Measurements from ENCODE around the gene MEX3D.
"Not testable (repeated sequence)": the region's sequence is repeated elsewhere in the genome, so short reads cannot be mapped to it uniquely, and the experiment has no call there.

Gene MEX3D

DNA sequence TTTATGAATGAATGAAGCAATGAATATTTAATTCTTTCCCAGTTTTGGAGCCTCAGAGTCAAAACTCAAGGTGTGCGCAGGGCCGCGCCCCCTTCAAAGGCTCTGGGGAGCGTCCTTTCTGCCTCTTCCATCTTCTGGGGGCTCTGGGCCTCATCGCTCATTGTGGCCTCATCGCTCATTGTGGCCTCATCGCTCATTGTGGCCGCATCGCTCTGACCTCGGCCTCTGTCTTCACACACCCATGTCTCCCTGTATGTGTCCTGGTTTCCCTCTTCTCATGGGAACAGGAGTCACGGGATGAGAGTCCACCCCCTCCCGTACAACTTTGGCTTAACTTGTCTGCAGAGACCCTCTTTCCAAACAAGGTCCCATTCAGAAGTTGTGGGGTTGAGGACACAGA is 3.2 kb upstream of the MEX3D start:
- DNase-seq (ENCODE audit: low read depth), result no peak

DNA sequence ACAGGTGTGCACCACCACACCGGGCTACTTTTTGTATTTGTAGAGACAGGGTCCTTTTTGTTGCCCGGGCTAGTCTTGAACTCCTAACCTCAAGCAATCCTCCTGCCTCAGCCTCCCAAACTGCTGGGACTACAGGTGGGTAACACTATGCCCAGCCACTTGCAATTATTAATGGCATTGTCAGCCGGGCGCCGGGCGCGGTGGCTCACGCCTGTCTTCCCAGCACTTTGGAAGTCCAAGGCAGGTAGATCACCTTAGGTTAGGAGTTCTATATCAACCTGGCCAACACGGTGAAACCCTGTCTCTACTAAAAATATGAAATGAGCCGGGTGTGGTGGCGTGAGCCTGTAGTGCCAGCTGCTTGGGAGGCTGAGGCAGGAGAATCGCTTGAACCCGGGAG is 2.7 kb upstream of the MEX3D start:
- DNase-seq (ENCODE audit: low read depth), result no peak

DNA sequence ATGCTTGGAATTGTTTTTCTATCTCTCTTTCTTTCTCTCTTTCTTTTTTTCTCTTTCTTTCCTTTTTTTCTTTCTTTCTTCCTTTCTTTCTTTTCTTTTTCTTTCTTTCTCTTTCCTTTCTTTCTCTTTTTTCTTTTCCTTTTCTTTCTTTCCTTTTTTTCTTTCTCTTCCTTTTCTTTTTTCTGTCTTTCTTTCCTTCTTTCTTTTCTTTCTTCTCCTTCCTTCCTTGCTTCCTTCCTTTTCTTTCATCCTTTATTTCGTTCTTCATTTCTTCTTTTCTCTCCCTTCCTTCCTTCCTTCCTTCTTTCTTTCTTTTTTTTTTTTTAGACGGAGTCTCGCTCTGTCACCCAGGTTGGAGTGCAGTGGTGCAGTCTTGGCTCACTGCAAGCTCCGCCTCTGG is 1.9 kb upstream of the MEX3D start:
- DNase-seq (ENCODE audit: low read depth), result no peak

DNA sequence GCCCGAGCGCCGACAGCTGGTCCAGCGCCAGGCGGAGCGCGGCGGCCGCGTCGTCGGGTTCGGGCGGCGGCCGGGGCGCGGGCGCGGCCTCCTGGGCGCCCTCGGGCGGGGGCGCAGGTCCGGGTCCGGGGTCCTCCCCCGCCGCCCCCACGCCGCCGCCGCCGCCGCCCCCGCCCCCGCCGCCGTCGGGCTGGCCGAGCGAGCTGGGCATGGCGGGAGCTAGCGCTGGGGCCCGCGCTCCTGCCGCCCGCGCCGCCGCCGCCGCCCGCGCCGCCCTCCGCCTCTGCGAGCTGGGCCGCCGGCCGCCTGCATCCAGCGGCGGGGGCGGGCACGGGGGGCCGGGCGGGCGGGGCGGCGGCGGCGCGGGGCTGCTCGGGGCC is 287 bp downstream of the MEX3D start:
- DNase-seq (ENCODE audit: low read depth), result no peak

DNA sequence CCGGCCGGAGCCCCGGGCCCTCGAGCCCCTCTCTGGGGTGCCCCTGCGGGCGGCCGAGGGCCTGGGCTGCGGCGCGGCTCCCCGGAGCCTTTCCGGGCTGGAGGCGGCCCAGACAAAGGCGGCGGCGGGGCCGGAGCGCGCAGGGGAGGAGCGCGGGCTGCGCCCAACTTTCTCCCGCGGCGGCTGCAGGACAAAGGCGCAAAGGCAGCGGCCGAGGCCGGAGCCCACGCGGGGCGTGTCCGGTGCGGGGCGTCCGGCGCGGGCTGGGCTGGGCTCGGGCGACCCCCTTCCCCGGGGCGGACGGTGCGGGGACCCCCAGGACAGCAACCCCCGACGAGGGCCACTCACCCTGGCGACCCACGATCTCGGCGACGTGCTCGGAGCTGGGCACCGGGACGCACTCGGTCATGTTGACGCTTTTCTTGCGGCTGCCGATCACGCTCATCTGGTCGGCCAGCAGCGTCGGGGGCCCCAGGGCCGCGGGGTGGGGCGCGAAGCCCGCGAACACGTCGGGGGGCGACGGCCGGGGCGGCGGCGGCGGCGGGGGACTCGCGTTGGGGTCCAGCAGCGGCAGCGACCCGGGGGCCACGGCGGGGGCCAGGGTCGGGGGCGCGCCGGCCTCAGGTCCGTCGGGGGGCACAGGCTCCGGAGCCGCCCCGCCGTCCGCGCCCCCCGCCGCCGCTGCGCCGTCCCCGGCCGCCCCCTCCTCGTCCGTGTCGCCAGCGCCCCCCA is 843 bp downstream of the MEX3D start:
- DNase-seq (ENCODE audit: low read depth), result no peak

DNA sequence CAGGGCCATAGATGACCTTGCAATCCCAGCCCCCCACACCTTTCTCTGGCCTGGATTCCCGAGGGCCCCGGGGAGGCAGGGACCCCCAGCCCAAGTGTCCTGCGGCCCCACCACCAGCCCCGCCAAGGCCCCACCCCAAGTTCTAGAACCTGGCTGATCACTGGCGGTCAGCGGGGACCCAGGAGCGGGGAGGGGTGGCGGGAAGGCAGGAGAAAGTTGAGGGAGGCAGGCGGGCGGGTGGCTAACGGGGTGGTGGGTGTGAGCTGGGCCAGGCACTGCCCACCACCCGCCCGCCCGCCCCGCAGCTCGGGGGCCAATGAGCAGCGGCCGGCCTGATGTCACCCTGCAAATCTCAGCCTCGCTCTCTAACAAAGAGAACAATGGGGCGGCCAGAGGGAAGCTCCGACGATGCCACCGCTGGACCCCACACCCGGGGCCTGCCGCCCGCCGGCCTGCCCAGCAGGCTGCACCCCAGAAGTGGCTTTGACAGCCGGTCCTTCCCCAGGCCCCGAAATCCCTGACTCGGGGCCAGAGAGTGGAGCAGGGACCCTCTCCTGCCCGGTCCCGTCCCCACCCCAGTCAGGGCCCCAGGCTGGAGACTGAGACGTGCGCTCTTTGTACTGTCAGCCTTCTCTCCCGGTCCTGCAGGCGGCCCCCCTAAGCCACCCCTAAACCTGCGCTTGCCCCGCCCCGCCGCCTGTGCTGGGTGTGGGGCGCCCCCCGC is 1.6 kb downstream of the MEX3D start:
- DNase-seq (ENCODE audit: low read depth), result no peak

DNA sequence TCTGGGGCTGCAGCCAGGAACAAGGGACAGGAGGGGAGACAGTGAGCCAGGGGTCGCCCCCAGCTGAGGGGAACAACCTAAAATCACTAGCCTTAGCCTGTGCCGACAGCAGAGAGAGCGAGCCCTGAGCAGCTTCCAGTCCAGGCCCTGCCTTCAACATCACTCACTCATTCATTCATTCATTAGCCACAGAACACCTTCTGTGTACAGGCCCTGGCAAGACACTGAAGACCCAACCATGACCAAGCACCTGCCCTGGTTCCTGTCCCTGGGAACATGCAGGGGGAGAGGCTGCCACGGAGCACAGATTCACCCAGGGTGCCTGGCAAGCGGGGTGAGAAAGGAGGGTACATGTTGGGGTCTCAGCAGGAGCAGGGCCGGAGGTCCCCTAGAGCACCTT is 4.9 kb downstream of the MEX3D start:
- no peak for DNase-seq (ENCODE audit: low read depth)

DNA sequence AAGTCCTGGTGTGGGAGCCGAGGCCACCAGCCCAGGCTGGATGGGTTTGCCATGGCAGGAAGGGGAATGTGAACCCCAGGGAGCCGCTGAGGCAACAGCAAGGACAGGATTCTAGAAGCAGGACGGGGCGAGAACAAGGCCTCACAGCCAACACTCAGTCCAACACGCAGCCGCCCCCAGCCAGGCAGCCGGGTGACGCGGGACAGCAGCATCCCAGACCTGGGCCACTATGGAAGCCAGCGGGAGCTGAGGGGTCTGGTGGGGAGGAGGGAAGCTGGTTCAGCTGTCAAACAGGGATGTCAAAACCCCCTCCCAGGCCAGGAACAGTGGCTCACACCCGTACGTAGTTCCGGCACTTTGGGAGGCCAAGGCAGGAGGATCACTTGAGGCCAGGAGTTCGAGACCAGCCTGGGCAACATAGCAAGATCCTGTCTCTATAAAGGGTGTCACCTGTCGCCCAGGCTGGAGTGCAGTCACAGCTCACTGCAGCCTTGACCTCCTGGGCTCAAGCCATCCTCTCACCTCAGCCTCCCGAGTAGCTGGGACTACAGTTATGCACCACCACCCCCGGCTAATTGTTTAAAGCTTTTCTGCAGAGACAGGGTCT is 6.8 kb downstream of the MEX3D start:
- DNase-seq (ENCODE audit: low read depth), result no peak

DNA sequence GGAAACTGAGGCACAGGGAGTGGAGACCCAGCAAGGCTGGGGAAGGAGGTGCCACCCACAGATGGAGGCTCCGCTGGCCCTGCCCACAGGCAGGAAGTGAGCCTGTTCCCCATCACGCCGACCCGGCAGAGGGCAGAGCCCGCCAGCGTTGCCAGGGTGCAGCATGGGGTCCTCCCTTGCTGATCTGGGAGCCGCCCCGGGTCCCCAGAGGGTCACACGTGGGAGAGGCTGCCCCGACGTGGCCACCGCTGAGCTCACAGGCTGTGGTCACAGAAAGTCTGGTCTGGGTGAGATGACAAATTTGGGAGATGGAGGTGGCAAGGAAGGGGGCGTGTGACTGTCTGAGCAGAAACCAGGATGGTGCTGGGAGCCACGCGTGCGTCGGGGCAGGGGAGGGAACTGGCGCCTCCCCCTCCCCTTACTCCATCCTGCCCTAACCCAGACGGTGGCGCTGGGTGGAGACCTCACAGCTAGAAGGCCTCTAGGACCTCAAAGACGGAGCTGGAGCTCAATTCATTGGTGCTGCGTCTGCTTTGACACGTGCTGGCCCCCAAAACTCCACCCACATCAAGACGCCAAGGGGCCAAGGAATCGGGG is 7.7 kb downstream of the MEX3D start:
- DNase-seq (ENCODE audit: low read depth), result no peak

DNA sequence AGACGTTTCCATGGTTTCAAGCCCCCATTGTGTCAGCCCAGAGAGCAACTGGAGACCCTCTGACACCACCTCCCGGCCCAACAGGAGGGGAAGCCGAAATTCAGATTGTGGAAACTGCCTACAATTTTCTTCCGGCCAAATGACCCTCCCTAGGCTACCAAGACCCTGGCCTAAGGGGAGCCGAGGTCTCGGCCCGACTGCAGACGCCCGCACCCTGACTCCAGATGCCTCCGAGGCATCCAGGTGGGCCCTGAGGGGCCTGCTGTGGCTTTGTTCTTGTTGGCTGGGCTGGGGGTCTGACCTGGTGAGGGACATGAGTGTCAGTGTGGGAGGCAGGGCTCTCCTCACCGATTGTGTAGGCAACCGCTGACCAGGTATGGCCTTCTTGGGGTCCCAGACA is 9.6 kb downstream of the MEX3D start:
- no peak for DNase-seq (ENCODE audit: low read depth)

DNA sequence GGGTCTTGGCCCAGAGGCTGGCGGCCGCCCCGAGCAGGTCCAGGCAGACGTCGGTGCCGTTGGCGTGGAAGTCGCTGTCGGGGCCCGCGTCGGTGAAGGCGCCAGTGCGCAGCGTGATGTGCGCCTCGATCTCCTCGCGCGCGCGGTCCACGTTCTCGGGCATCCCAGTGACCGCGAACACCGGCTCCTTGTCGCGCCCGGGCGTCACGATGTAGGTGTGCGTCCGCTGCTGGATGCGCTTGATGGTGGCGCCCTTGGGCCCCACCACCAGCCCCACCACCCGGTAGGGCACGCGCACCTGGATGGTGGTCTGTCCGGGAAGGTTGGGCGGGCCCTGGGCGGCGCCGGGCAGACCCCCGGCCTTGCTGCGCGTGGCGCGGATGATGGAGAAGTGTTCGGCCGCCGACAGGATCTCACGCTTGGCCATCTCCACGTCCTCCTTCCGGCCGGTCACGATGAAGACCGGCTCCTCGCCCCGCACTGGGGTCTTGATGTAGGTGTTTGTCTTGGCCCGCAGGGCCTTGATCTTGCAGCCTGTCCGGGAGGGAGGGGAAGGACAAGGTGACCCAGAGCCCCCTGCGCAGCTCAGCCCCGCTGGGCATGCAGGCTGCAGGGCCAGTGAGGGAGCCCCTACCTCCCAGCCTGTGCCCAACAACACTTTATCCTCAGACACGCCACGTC is 11.6 kb downstream of the MEX3D start:
- no peak for DNase-seq (ENCODE audit: low read depth)

DNA sequence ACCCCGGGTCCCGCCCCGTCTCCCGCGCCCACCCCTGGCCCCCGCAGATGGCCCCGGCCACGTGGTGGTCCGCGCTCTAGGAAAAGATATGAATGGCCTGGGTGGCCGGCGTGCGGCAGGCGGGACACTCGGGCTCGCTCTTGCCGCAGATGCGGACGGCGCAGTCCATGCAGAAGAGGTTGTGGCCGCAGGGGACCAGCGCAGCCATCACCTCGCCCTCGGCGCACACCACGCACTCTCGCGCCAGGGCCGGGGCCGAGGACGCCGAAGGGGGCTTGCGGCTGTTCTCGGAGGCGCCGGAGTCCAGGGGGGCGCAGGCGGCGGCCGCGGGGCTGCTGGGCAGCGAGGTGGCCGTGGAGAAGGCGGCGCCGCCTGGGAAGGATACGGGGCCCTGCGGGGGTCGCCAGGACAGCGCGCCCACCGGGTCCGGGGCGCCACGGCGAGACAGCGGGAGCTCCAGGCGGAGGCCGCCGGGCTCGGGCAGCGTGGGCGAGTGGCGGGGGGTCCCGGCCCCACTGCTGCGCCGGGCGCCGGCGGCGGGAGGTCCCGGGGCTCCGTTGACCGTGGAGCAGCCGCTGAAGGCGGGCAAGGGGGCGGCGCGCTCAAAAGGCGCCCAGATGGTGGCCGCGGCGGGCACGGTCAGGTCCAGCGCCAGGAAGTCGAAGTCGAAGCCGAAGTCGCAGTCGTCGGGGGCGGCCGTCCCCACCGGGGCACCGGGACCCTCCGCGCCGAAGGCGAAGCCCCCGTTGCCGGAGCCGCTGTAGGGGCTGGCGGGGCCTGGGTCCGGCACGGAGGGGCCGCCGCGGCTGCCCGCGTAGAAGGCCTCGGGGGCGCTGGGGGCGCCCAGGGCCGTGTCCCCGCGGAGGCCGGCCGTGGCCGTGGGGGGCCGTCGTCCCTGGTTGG is 12.4 kb downstream of the MEX3D start:
- DNase-seq (ENCODE audit: low read depth), result no peak

DNA sequence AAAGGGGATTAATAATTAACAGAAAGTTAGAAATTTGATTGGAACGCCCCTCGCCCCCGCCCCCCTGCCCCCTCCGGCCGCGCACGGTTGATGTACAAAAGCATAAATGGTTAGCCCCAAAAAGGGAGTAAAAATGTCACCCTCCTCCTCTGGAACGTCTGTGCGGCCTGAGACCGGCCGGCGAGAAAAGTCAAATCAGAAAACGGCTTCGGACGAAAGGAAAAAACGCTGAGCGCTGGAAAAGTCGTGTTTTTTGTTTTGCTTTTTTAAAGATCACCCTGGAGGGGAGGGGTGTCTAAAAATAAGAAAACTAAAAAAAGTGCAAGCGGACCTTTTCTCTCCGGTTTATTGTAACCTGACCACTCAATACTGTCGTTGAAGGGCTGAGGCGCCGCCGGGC is 13.2 kb downstream of the MEX3D start:
- DNase-seq (ENCODE audit: low read depth), result no peak

DNA sequence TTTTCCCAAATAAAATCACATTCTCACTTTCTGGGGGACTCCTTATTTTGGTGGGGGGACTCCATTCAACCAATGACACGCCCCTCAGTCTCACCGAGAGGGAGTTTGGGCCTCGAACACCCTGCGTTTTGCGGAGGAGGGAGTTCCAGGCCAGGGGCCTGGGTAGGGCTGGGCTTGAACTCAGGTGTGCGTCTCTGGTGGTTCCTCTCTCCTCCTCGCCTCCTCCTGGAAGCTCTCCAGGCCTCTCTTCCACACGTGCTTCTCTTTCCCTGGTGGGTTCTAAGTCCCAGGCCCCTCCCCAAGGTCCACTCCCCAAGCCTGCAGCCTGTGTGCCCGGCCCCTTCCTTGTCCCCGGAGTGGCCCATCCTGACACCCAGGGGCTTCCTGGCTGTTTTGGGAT is 14.7 kb downstream of the MEX3D start:
- DNase-seq (ENCODE audit: low read depth), result no peak

DNA sequence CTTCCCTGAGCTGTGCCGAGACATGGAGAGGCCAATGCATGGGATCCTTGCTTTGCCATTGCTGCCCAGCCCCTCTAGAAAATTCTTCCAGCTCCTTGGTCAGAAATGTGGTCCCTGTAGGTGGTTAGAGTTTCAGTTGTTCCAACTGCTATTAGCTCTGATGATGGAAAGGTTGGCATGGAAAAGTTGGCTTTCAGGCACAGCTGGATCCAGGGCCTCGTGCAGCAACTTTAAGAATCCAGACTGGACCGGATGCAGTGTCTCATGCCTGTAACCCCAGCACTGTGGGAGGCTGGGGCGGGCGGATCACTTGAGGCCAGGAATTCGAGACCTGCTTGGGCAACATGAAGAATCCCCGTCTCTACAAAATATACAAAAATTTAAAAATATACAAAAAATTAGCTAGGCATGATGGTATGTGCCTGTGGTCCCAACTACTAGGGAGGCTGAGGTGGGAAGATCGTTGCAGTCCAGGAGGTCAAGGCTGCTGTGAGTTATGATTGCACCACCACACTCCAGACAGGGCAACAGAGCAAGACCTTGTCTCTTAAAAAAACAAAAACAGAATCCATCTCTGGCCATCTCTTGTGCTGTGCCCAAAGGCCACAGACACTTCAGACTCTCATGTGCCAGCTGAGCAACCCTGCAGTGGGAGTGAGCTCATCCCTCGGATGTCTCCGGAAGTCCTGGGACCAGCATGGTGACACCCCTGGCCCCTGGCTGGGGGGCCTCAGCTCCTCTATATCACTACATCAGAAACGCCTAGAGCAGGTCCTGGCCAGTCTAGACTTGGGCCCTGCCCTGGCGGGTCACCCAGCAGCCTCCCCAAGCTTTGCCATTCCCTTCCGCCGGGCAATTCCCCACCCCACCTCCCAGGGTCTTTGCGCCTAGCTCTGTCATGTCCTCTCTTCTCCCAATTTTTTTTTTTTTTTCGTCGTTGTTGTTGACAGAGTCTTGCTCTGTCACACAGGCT is 16.8 kb downstream of the MEX3D start:
- DNase-seq (ENCODE audit: low read depth), result no peak

DNA sequence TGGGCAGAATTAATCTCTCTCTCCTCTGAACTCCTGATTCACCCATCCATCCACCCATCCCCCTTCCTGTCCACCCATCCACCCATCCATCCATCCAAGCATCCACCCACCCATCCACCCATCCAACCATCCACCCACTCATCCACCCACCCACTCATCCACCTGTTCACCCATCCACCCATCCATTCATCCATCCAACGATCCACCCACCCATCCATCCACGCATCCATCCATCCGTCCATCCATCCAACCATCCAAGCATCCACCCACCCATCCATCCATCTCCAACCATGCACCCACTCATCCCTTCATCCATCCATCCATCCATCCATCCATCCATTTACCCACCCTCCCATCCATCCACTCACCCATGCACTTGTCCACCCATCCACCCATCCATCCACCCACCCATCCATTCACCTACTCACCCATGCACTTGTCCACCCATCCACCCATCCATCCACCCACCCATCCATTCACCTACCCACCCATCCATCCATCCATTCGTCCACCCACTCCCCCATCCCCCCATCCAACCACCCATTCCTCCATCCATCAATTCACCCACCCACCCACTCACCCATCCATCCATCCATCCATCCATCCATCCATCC is 18.7 kb downstream of the MEX3D start:
- no peak for DNase-seq (ENCODE audit: low read depth)

DNA sequence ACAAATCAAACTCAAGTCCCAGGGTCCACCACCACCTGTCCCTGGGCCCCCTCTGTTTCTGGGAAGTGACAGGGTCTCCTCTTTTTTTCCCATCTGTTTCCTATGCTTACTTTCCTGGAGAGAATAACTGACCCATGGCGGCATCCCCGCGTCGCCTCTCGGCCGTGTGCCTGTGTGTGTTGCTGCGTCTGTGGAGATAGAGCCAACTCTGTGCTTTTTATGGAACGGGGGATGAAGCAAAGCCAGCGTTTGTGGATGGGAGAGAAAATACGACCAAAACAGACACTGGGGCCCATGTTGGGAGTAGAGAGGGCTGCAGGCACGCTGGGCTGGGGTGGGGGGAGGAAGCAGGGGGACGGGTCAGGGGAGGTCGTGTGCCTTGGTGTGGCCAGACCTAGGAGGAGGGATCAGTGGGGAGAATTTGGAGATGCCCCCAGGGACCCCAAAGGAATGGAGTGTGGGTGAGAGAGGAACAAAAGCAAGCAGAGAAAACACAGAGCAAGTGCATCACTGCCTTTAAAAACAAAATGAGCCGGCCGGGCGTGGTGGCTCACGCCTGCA is 27.7 kb downstream of the MEX3D start:
- no peak for DNase-seq (ENCODE audit: low read depth)

DNA sequence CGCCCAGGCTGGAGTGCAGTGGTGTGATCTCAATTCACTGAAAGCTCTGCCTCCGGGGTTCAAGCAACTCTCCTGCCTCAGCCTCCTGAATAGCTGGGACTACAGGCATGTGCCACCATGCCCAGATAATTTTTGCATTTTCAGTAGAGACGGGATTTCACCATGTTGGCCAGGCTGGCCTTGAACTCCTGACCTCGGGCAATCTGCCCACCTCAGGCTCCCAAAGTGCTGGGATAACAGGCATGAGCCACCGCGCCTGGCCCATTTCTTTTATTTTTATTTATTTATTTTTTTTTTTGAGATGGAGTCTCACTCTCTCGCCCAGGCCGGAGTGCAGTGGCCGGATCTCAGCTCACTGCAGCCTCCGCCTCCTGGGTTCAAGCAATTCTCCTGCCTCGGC is 28.4 kb downstream of the MEX3D start:
- DNase-seq (ENCODE audit: low read depth), result not testable (repeated sequence)

DNA sequence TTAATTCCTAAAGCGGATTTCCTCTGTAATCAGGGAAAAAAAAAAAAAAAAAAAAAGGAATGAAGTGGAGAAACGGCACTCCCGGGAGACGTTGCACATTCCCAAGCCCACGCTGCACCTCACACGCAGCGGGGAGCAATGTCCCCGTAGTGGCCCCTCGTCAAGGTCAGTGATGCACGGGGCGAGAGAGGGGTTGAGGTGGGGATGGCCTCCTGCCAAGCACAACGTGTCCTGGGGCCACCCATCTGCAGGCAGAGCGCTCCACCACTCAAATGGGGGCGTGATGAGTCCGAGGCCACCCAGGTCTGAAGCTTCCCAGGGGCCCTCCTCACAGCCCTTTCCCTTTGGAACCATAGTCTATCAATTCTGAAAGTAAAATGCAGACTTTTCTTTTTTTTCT is 29.1 kb downstream of the MEX3D start:
- no peak for DNase-seq (ENCODE audit: low read depth)
